Endothelial cell of umbilical vein (primary cell): Measurements from ENCODE around the gene TNRC6A. TPM values are rescaled to one million over a fixed set of nuclear protein-coding genes. Genes with fewer than 3 reads are reported as not detected.
A peak's percentile ranks its signal among the peaks of the same experiment; 100 is the strongest.
"Not testable (repeated sequence)": the region's sequence is repeated elsewhere in the genome, so short reads cannot be mapped to it uniquely, and the experiment has no call there.

Experiments used
- BruUV-seq: library from RNA; stranded (reverse); fragments of 400-500 nt; replicated peaks from 2 replicates; lab custom pipeline; 2021; lab: Mats Ljungman, UMichigan
- CTCF ChIA-PET: fragments of 300-600, 350-600 bp; sonication (Branson Sonifier 250); formaldehyde crosslinking; loops from one replicate; lab custom pipeline; 2021; ENCODE audit warnings: antibody characterized with exemption, inconsistent platforms; lab: Charles Lee
- POLR2A ChIA-PET: fragments of 300-600, 350-600 bp; sonication (Branson Sonifier 250); formaldehyde crosslinking; loops from one replicate; lab custom pipeline; 2021; ENCODE audit warnings: antibody characterized with exemption, inconsistent platforms; lab: Charles Lee
- DNase-seq: peaks from one replicate; pipeline ENCODE4 v3.0.0-alpha.2; 2011; ENCODE audit warnings: low read depth, low spot score
- FAIRE-seq: peaks from 2 replicates; lab custom pipeline; 2011; peaks lifted over from hg19 to GRCh38; lab: Jason Lieb, UNC
- H2AFZ ChIP-seq: 2 replicates; pipeline ENCODE4 v1.6.0; 2012; ENCODE audit warnings: low read depth, low read length, control low read depth, inconsistent platforms
- H3K27ac ChIP-seq: 2 replicates; pipeline ENCODE4 v1.5.1; 2011; ENCODE audit warnings: low read depth, mild to moderate bottlenecking, control low read depth, low read length, moderate library complexity; ENCODE audit not compliant: insufficient read depth
- H3K27me3 ChIP-seq, 2 experiments: 2 replicates each; pipeline versions ENCODE4 v1.6.0 to v1.6.1; 2011; ENCODE audit warnings: low read length in 2 of 2, mixed read lengths in 1 of 2; ENCODE audit not compliant: control insufficient read depth in 2 of 2, insufficient read depth in 2 of 2
- H3K36me3 ChIP-seq, 2 experiments: 2 replicates in 1 of 2; 3 replicates in 1 of 2; pipeline ENCODE4 v1.5.1; 2011; ENCODE audit warnings: low read length in 2 of 2, mild to moderate bottlenecking in 1 of 2, moderate library complexity in 1 of 2; ENCODE audit not compliant: control insufficient read depth in 2 of 2, insufficient read depth in 2 of 2; ENCODE audit errors: extremely low read depth in 1 of 2
- H3K4me1 ChIP-seq: 3 replicates; pipeline ENCODE4 v1.5.1; 2011; ENCODE audit warnings: mild to moderate bottlenecking, low read length; ENCODE audit not compliant: control insufficient read depth, insufficient read depth; ENCODE audit errors: extremely low read depth
- H3K4me2 ChIP-seq: 2 replicates; pipeline ENCODE4 v1.6.1; 2011; ENCODE audit warnings: low read length, control low read depth, mixed read lengths; ENCODE audit not compliant: insufficient read depth
- H3K4me3 ChIP-seq, 3 experiments: fragments of 200-600 bp in 1 of 3; sonication (generic), shearing (Covaris generic) in 1 of 3; replicated peaks in 1 of 3; 2 replicates each; pipeline ENCODE4 v1.5.1; 2011 to 2016; ENCODE audit warnings: control low read depth in 3 of 3, low read length in 3 of 3, mild to moderate bottlenecking in 2 of 3, inconsistent platforms in 1 of 3, low read depth in 1 of 3, moderate library complexity in 1 of 3; ENCODE audit not compliant: insufficient read depth in 1 of 3
- H3K79me2 ChIP-seq: 2 replicates; pipeline ENCODE4 v1.6.0; 2012; ENCODE audit warnings: low read length, inconsistent platforms; ENCODE audit not compliant: control insufficient read depth, insufficient read depth
- H3K9ac ChIP-seq: replicated peaks from 2 replicates; pipeline ENCODE3; 2011; ENCODE audit warnings: low read length, control low read depth; ENCODE audit not compliant: insufficient read depth; ENCODE audit errors: extremely low read depth
- H3K9me1 ChIP-seq: replicated peaks from 3 replicates; pipeline ENCODE4 v1.6.0; 2011; ENCODE audit warnings: mild to moderate bottlenecking, low read length; ENCODE audit not compliant: control insufficient read depth, insufficient read depth; ENCODE audit errors: extremely low read depth
- H3K9me3 ChIP-seq: replicated peaks from 2 replicates; pipeline ENCODE4 v1.5.1; 2012; ENCODE audit warnings: low read length, inconsistent platforms; ENCODE audit not compliant: control insufficient read depth, insufficient read depth
- H4K20me1 ChIP-seq: replicated peaks from 2 replicates; pipeline ENCODE3; 2011; ENCODE audit warnings: mild to moderate bottlenecking, low read length; ENCODE audit not compliant: control insufficient read depth, insufficient read depth; ENCODE audit errors: extremely low read depth
- CTCF ChIP-seq, 2 donors: IDR thresholded peaks; 1 replicate in 1 of 2; 2 replicates in 1 of 2; pipeline ENCODE4 v1.5.1; 2011; ENCODE audit warnings: low read length in 2 of 2, mild to moderate bottlenecking in 2 of 2, moderate library complexity in 2 of 2, control low read depth in 1 of 2, inconsistent platforms in 1 of 2, low read depth in 1 of 2; ENCODE audit not compliant: insufficient read depth in 1 of 2; ENCODE audit errors: extremely low read depth in 1 of 2
- EZH2 ChIP-seq: IDR thresholded peaks from 2 replicates; pipeline ENCODE4 v1.6.1; 2012; ENCODE audit warnings: borderline replicate concordance, low read depth, mild to moderate bottlenecking, moderate library complexity, low read length, inconsistent platforms; ENCODE audit not compliant: severe bottlenecking
- FOS ChIP-seq: IDR thresholded peaks from 2 replicates; pipeline ENCODE4 v1.6.1; 2011; ENCODE audit warnings: mild to moderate bottlenecking, low read length, moderate library complexity, borderline replicate concordance; ENCODE audit not compliant: insufficient read depth
- GATA2 ChIP-seq: IDR thresholded peaks from 2 replicates; pipeline ENCODE4 v1.7.0; 2011; ENCODE audit warnings: low read depth, mild to moderate bottlenecking, moderate library complexity, mixed read lengths, low read length; ENCODE audit not compliant: insufficient read length, insufficient read depth
- JUN ChIP-seq: IDR thresholded peaks from 2 replicates; pipeline ENCODE4 v1.6.1; 2011; ENCODE audit warnings: borderline replicate concordance, low read depth; ENCODE audit not compliant: insufficient read length, insufficient read depth
- MAX ChIP-seq: IDR thresholded peaks from 2 replicates; pipeline ENCODE4 v1.6.1; 2011; ENCODE audit not compliant: insufficient read depth, insufficient read length
- MYC ChIP-seq: IDR thresholded peaks from one replicate; pipeline ENCODE4 v1.6.1; 2011; ENCODE audit warnings: mild to moderate bottlenecking, low read depth, low read length
- POLR2A ChIP-seq: IDR thresholded peaks from 2 replicates; pipeline ENCODE4 v1.6.1; 2012; ENCODE audit warnings: low read depth, mild to moderate bottlenecking, control low read depth, low read length
- POLR2AphosphoS5 ChIP-seq: IDR thresholded peaks from 2 replicates; pipeline ENCODE4 v1.6.1; 2012; ENCODE audit warnings: low read depth, mild to moderate bottlenecking, control low read depth, low read length, moderate library complexity; ENCODE audit not compliant: insufficient read depth
- dilution Hi-C: fragments of 300-500 bp; cut with MboI; formaldehyde crosslinking; loops from one replicate; pipeline ENCODE4 v1.15.0; 2019; ENCODE audit warnings: low sequenced_read_pairs; ENCODE audit not compliant: extremely low pct_ligation_motif_present
- intact Hi-C: fragments of 100-400 bp; cut with micrococcal nuclease; formaldehyde crosslinking; loops from one replicate; pipeline ENCODE4 v1.10.0; 2022
- polyA plus RNA-seq, 4 experiments: library from polyadenylated mRNA; depleted of rRNA in 3 of 4; stranded (reverse) in 3 of 4; unstranded in 1 of 4; fragments of >200 nt; gene quantifications; 2 replicates each; pipeline versions ENCODE4 v1.2.1 to v1.2.3, GENCODE V29; 2011 to 2012; ENCODE audit warnings: missing spikeins in 1 of 4
- total RNA-seq: library from RNA; stranded (reverse); gene quantifications from 2 replicates; pipeline ENCODE4 v1.2.3, GENCODE V29; 2021

Gene TNRC6A
- total and polyA plus RNA-seq, 2 donors (not counting 3 experiments of a cell fraction or from before 2014, with no cell fraction given), result 39.3 to 74.5 TPM

- not testable (repeated sequence) for H2AFZ ChIP-seq, FAIRE-seq
- CTCF ChIA-PET, result interaction anchor here (1.0 kb wide), 1 partner anchor 9 kb away, joined by 3 read pairs; no protein-coding TSS in a partner anchor
Observed at GRCh38 chr16:24856871-24857270, 127.4 kb downstream of the TNRC6A start.

GRCh38 chr16:24858219-24859041 is 129.0 kb downstream of the TNRC6A start:
- Histone ChIP-seq H3K79me2 (no peaks in the 10 kb centered on the region), H3K36me3 (no peaks in the 10 kb centered on the region), H3K4me1 (peaks cover 8% of the 10 kb centered on the region), H3K4me3 (no peak overlapping the region), H3K27ac (no peak overlapping the region), H3K4me2 (no peak overlapping the region), H3K27me3 (no peaks in the 10 kb centered on the region), H3K9ac (no peak overlapping the region), H4K20me1 (no peaks in the 10 kb centered on the region), H3K9me1 (no peaks in the 10 kb centered on the region), H3K9me3 (no peaks in the 10 kb centered on the region), H2AFZ (no peak overlapping the region)
- POLR2A ChIA-PET, result no interaction called here
- peak; percentile 49 for DNase-seq
- peak; percentile 86 for FAIRE-seq
- CTCF ChIA-PET, result interaction anchor here (0.7 to 1.6 kb wide), 5 partner anchors 8 to 28 kb away, joined by 3 to 5 read pairs (median 3); no protein-coding TSS in a partner anchor
- dilution Hi-C loops (no loop called here), intact Hi-C loops (loop anchor here (10.0 kb wide), 1 partner anchor 186 kb away; no protein-coding TSS in a partner anchor)
- BruUV-seq, result no TSS peak
- TF ChIP-seq MYC (no peak), FOS (no peak), CTCF (IDR thresholded peaks at IDR 0.05; ENCODE audit: extremely low read depth in 1 of 2, insufficient read depth in 1 of 2, low read depth in 1 of 2, low read length in 2 of 2) (no peak), POLR2AphosphoS5 (no peak), EZH2 (no peak), MAX (no peak), POLR2A (no peak), JUN (no peak), GATA2 (no peak)

More at GRCh38 chr16:24856871-24857270, 127.4 kb downstream of the TNRC6A start:
- H3K27ac ChIP-seq, H3K4me2 ChIP-seq, DNase-seq, BruUV-seq, H3K9me1 ChIP-seq, H3K9ac ChIP-seq, H3K27me3 ChIP-seq, H3K36me3 ChIP-seq, H4K20me1 ChIP-seq, H3K79me2 ChIP-seq, POLR2A ChIA-PET, H3K9me3 ChIP-seq, H3K4me3 ChIP-seq, dilution Hi-C loops: not testable (repeated sequence)
- intact Hi-C loops, result loop anchor here (10.0 kb wide), 1 partner anchor 188 kb away; no protein-coding TSS in a partner anchor
- H3K4me1 ChIP-seq, result peaks cover 14% of the 10 kb centered on the region
